ENCODE measurements around the gene OPCML.

DNA sequence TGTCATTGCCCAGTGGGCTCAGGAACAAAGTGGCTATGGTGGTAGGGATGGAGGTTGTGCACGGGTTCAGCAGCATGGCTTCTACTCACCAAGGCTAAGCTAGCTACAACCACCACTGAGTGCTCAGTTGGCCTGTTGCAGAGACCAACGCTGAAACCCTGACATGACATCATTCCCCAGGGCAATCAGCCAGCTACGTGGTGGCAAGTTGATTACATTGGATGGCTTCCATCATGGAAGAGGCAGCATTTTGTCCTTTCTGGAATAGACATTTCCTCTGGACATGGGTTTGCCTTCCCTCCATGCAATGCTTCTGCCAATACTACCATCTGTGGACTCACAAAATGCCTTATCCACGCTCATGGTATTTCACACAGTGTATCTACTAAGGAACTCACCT is 634.3 kb downstream of the OPCML start:
- no peak for TF ChIP-seq EZH2 (IDR thresholded peaks at IDR 0.05; ENCODE audit: borderline replicate concordance, insufficient read depth, low read depth, low read length, poor library complexity, severe bottlenecking)
- TF ChIP-seq, protein P1, sequence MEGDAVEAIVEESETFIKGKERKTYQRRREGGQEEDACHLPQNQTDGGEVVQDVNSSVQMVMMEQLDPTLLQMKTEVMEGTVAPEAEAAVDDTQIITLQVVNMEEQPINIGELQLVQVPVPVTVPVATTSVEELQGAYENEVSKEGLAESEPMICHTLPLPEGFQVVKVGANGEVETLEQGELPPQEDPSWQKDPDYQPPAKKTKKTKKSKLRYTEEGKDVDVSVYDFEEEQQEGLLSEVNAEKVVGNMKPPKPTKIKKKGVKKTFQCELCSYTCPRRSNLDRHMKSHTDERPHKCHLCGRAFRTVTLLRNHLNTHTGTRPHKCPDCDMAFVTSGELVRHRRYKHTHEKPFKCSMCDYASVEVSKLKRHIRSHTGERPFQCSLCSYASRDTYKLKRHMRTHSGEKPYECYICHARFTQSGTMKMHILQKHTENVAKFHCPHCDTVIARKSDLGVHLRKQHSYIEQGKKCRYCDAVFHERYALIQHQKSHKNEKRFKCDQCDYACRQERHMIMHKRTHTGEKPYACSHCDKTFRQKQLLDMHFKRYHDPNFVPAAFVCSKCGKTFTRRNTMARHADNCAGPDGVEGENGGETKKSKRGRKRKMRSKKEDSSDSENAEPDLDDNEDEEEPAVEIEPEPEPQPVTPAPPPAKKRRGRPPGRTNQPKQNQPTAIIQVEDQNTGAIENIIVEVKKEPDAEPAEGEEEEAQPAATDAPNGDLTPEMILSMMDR (IDR thresholded peaks at IDR 0.05), result no peak
